ENCODE results near the gene APOM. TPM values are rescaled to one million over a fixed set of nuclear protein-coding genes. Genes with fewer than 3 reads are reported as not detected.
A peak's percentile ranks its signal among the peaks of the same experiment; 100 is the strongest.

APOM gene
- total and polyA plus RNA-seq, 3 experiments from 2014 or later, result 2.4 to 4.3 (median 3.3) TPM

GRCh38 chr6:31622684-31623091, 33.0 kb upstream of the APOM start:
- H3K4me3 ChIP-seq (ENCODE audit: low read length), result no peak overlapping the region
- peaks cover 44% of the 10 kb centered on the region for H3K36me3 ChIP-seq (ENCODE audit: insufficient read depth, low read length)

GRCh38 chr6:31624070-31624469, 31.6 kb upstream of the APOM start:
- H3K36me3 ChIP-seq (ENCODE audit: insufficient read depth, low read length), result peaks cover 57% of the 10 kb centered on the region
- no peak overlapping the region for H3K4me3 ChIP-seq (ENCODE audit: low read length)
- no peaks in the 10 kb centered on the region for H3K27me3 ChIP-seq (ENCODE audit: insufficient read depth, low read length, poor library complexity, severe bottlenecking)
- H3K9me3 ChIP-seq (ENCODE audit: low read length), result no peaks in the 10 kb centered on the region
- ChIA-PET POLR2A (no interaction called here), CTCF (no interaction called here)
- H3K27ac ChIP-seq (ENCODE audit: low read depth, low read length), result no peak overlapping the region
- no peaks in the 10 kb centered on the region for H3K27me3 Mint-ChIP-seq
- peaks cover 22 to 42% (median 23%) of the 10 kb centered on the region in 3 donors for H3K4me1 Mint-ChIP-seq
- H3K36me3 Mint-ChIP-seq, result peaks cover 4 to 69% (median 33%) of the 10 kb centered on the region in 3 donors
- DNase-seq, result no peak
- peak overlapping the region in 3 of 8 donors; percentile 9 to 54 (median 26) for H3K27ac Mint-ChIP-seq
- no peaks in the 10 kb centered on the region for H3K9me3 Mint-ChIP-seq
- peaks cover 17% of the 10 kb centered on the region for H3K4me1 ChIP-seq (ENCODE audit: insufficient read depth, low read length)
- no peak overlapping the region for H3K4me3 Mint-ChIP-seq

More at GRCh38 chr6:31622684-31623091, 33.0 kb upstream of the APOM start:
- CTCF ChIA-PET, result interaction anchor here (0.9 to 2.4 kb wide), 5 partner anchors 11 to 72 kb away, joined by 3 to 15 read pairs (median 4); partner anchors contain the start of gene BAG6
- Mint-ChIP-seq H3K27me3 (no peaks in the 10 kb centered on the region), H3K27ac (peak overlapping the region in 7 of 8 donors; percentile 39 to 99 (median 95)), H3K9me3 (no peaks in the 10 kb centered on the region), H3K4me3 (peak overlapping the region in 4 of 7 donors; percentile 33 to 91 (median 75)), H3K4me1 (peaks cover 22 to 41% (median 26%) of the 10 kb centered on the region in 3 donors), H3K36me3 (peaks cover 4 to 57% (median 26%) of the 10 kb centered on the region in 3 donors)
- H3K27ac ChIP-seq (ENCODE audit: low read depth, low read length), result no peak overlapping the region
- no peaks in the 10 kb centered on the region for H3K27me3 ChIP-seq (ENCODE audit: insufficient read depth, low read length, poor library complexity, severe bottlenecking)
- POLR2A ChIA-PET, result interaction anchor here (0.6 to 0.8 kb wide), 3 partner anchors 17 to 38 kb away, joined by 3 to 9 read pairs (median 3); partner anchors contain the start of gene C6orf47
- DNase-seq, result no peak
- H3K9me3 ChIP-seq (ENCODE audit: low read length), result no peaks in the 10 kb centered on the region
- peaks cover 17% of the 10 kb centered on the region for H3K4me1 ChIP-seq (ENCODE audit: insufficient read depth, low read length)

GRCh38 chr6:31626952-31627351, 28.7 kb upstream of the APOM start:
- Histone ChIP-seq H3K27ac (ENCODE audit: low read depth, low read length) (no peak overlapping the region), H3K36me3 (ENCODE audit: insufficient read depth, low read length) (peaks cover 79% of the 10 kb centered on the region), H3K27me3 (ENCODE audit: insufficient read depth, low read length, poor library complexity, severe bottlenecking) (no peaks in the 10 kb centered on the region), H3K4me1 (ENCODE audit: insufficient read depth, low read length) (peaks cover 2% of the 10 kb centered on the region), H3K4me3 (ENCODE audit: low read length) (no peak overlapping the region), H3K9me3 (ENCODE audit: low read length) (no peaks in the 10 kb centered on the region)
- H3K4me3 Mint-ChIP-seq, result no peak overlapping the region
- peaks cover 9 to 21% (median 9%) of the 10 kb centered on the region in 3 donors for H3K4me1 Mint-ChIP-seq
- ChIA-PET POLR2A (no interaction called here), CTCF (no interaction called here)
- H3K27me3 Mint-ChIP-seq, result no peaks in the 10 kb centered on the region
- DNase-seq, result no peak
- H3K36me3 Mint-ChIP-seq, result peaks cover 9 to 91% (median 40%) of the 10 kb centered on the region in 3 donors
- H3K27ac Mint-ChIP-seq, result peak overlapping the region in 2 of 8 donors; percentile 3 to 40
- no peaks in the 10 kb centered on the region for H3K9me3 Mint-ChIP-seq

GRCh38 chr6:31627690-31628287, 27.9 kb upstream of the APOM start:
- POLR2A ChIA-PET, result no interaction called here

GRCh38 chr6:31629014-31629413, 26.7 kb upstream of the APOM start:
- Histone ChIP-seq H3K27me3 (ENCODE audit: insufficient read depth, low read length, poor library complexity, severe bottlenecking) (no peaks in the 10 kb centered on the region), H3K4me3 (ENCODE audit: low read length) (no peak overlapping the region), H3K27ac (ENCODE audit: low read depth, low read length) (no peak overlapping the region), H3K36me3 (ENCODE audit: insufficient read depth, low read length) (peaks cover 76% of the 10 kb centered on the region), H3K4me1 (ENCODE audit: insufficient read depth, low read length) (no peaks in the 10 kb centered on the region), H3K9me3 (ENCODE audit: low read length) (no peaks in the 10 kb centered on the region)
- POLR2A ChIA-PET, result no interaction called here
- Mint-ChIP-seq H3K4me3 (no peak overlapping the region), H3K27me3 (no peaks in the 10 kb centered on the region), H3K36me3 (peaks cover 9 to 95% (median 36%) of the 10 kb centered on the region in 3 donors), H3K27ac (peak overlapping the region in 2 of 8 donors; percentile 21 to 59), H3K9me3 (no peaks in the 10 kb centered on the region), H3K4me1 (peaks cover 0 to 6% (median 0%) of the 10 kb centered on the region in 3 donors)
- DNase-seq, result no peak
- CTCF ChIA-PET, result interaction anchor here (1.4 kb wide), 1 partner anchor 78 kb away, joined by 3 read pairs; no protein-coding TSS in a partner anchor

More at GRCh38 chr6:31627690-31628287, 27.9 kb upstream of the APOM start:
- Histone ChIP-seq H3K4me1 (ENCODE audit: insufficient read depth, low read length) (no peaks in the 10 kb centered on the region), H3K36me3 (ENCODE audit: insufficient read depth, low read length) (peaks cover 80% of the 10 kb centered on the region), H3K4me3 (ENCODE audit: low read length) (no peak overlapping the region), H3K27me3 (ENCODE audit: insufficient read depth, low read length, poor library complexity, severe bottlenecking) (no peaks in the 10 kb centered on the region), H3K9me3 (ENCODE audit: low read length) (no peaks in the 10 kb centered on the region), H3K27ac (ENCODE audit: low read depth, low read length) (no peak overlapping the region)
- CTCF ChIA-PET, result no interaction called here
- peak overlapping the region in 1 of 8 donors; percentile 40 for H3K27ac Mint-ChIP-seq
- no peaks in the 10 kb centered on the region for H3K27me3 Mint-ChIP-seq
- H3K4me3 Mint-ChIP-seq, result peak overlapping the region in 1 of 7 donors; percentile 49
- DNase-seq, result no peak
- peaks cover under 1 to 13% (median under 1%) of the 10 kb centered on the region in 3 donors for H3K4me1 Mint-ChIP-seq
- peaks cover 9 to 91% (median 40%) of the 10 kb centered on the region in 3 donors for H3K36me3 Mint-ChIP-seq
- no peaks in the 10 kb centered on the region for H3K9me3 Mint-ChIP-seq

GRCh38 chr6:31630177-31630934, 25.3 kb upstream of the APOM start:
- no peaks in the 10 kb centered on the region for H3K4me1 ChIP-seq (ENCODE audit: insufficient read depth, low read length)
- ChIA-PET POLR2A (interaction anchor here (1.2 kb wide), 1 partner anchor 34 kb away, joined by 3 read pairs; the partner anchor contains the start of gene GPANK1), CTCF (interaction anchor here (0.7 to 1.4 kb wide), 2 partner anchors 37 to 80 kb away, joined by 3 read pairs; partner anchors contain the start of gene NCR3)
- H3K27me3 ChIP-seq (ENCODE audit: insufficient read depth, low read length, poor library complexity, severe bottlenecking), result no peaks in the 10 kb centered on the region
- peaks cover 0 to 6% (median 0%) of the 10 kb centered on the region in 3 donors for H3K4me1 Mint-ChIP-seq
- peak overlapping the region in 2 of 8 donors; percentile 47 to 93 for H3K27ac Mint-ChIP-seq
- H3K9me3 ChIP-seq (ENCODE audit: low read length), result no peaks in the 10 kb centered on the region
- H3K9me3 Mint-ChIP-seq, result no peaks in the 10 kb centered on the region
- H3K27me3 Mint-ChIP-seq, result no peaks in the 10 kb centered on the region
- DNase-seq, result no peak
- H3K4me3 Mint-ChIP-seq, result no peak overlapping the region
- peaks cover 9 to 96% (median 31%) of the 10 kb centered on the region in 3 donors for H3K36me3 Mint-ChIP-seq
- no peak overlapping the region for H3K4me3 ChIP-seq (ENCODE audit: low read length)
- no peak overlapping the region for H3K27ac ChIP-seq (ENCODE audit: low read depth, low read length)
- peaks cover 77% of the 10 kb centered on the region for H3K36me3 ChIP-seq (ENCODE audit: insufficient read depth, low read length)

- no peaks in the 10 kb centered on the region for H3K9me3 Mint-ChIP-seq
- ChIA-PET POLR2A (no interaction called here), CTCF (no interaction called here)
- H3K27me3 ChIP-seq (ENCODE audit: insufficient read depth, low read length, poor library complexity, severe bottlenecking), result no peaks in the 10 kb centered on the region
- DNase-seq, result no peak
- no peaks in the 10 kb centered on the region for H3K9me3 ChIP-seq (ENCODE audit: low read length)
- H3K4me3 ChIP-seq (ENCODE audit: low read length), result no peak overlapping the region
- H3K36me3 Mint-ChIP-seq, result peaks cover 12 to 96% (median 27%) of the 10 kb centered on the region in 3 donors
- H3K27ac ChIP-seq (ENCODE audit: low read depth, low read length), result no peak overlapping the region
- H3K27me3 Mint-ChIP-seq, result no peaks in the 10 kb centered on the region
- H3K4me3 Mint-ChIP-seq, result no peak overlapping the region
- H3K4me1 Mint-ChIP-seq, result peaks cover 0 to 6% (median 0%) of the 10 kb centered on the region in 3 donors
- peaks cover 78% of the 10 kb centered on the region for H3K36me3 ChIP-seq (ENCODE audit: insufficient read depth, low read length)
- no peak overlapping the region for H3K27ac Mint-ChIP-seq
- no peaks in the 10 kb centered on the region for H3K4me1 ChIP-seq (ENCODE audit: insufficient read depth, low read length)
Observed at GRCh38 chr6:31631209-31631608, 24.5 kb upstream of the APOM start.

Data from CD8-positive, alpha-beta memory T cell (primary cell).